ENCODE measurements around the gene EPOP. TPM values are rescaled to one million over a fixed set of nuclear protein-coding genes. Genes with fewer than 3 reads are reported as not detected.

The EPOP gene
- total and polyA plus RNA-seq, 2 of the 8 experiments (the other 6 are each of a cell fraction or from before 2014, with no cell fraction given) = 1.5 to 3.3 TPM

GRCh38 chr17:38653230-38653629, 21.5 kb downstream of the EPOP start:
- no peak for TF ChIP-seq SIRT6 (IDR thresholded peaks at IDR 0.05; ENCODE audit: low read length)
- TF ChIP-seq POLR2AphosphoS5 (IDR thresholded peaks at IDR 0.05; ENCODE audit: low read depth, low read length) = no peak
- TF ChIP-seq SIN3A (conservative IDR thresholded peaks at IDR 0.05 in 1 of 2, IDR thresholded peaks at IDR 0.05 in 1 of 2; ENCODE audit: low read depth in 1 of 2, low read length in 2 of 2) = no peak
- no peak for TF ChIP-seq ZNF274 (IDR thresholded peaks at IDR 0.05; ENCODE audit: borderline replicate concordance, extremely low read depth, low read length)
- no peak for TF ChIP-seq GABPA (IDR thresholded peaks at IDR 0.05; ENCODE audit: borderline replicate concordance, insufficient read depth, low read length)
- TF ChIP-seq BCL11A (IDR thresholded peaks at IDR 0.05; ENCODE audit: low read depth in 2 of 2, low read length in 2 of 2) = no peak
- DNase-seq (ENCODE audit: low read depth in 1 of 2, low spot score in 2 of 2) = no peak

More at GRCh38 chr17:38653230-38653629, 21.5 kb downstream of the EPOP start:
- POLR2A ChIA-PET (ENCODE audit: partially characterized antibody) = interaction anchor here (1.0 to 1.5 kb wide), 3 partner anchors 13 to 94 kb away, joined by 3 read pairs; no protein-coding TSS in a partner anchor
- H3K36me3 ChIP-seq (ENCODE audit: control insufficient read depth in 2 of 4, insufficient read depth in 4 of 4, low read length in 3 of 4) = no peaks in the 10 kb centered on the region; a peak in 1 of 8 replicates
- no peak overlapping the region for H3K9ac ChIP-seq (replicated peaks in 1 of 4; ENCODE audit: extremely low read depth in 1 of 4, low read depth in 3 of 4, low read length in 3 of 4)
- no peaks in the 10 kb centered on the region; a peak in 2 of 7 replicates for H3K27me3 ChIP-seq (replicated peaks in 1 of 4; ENCODE audit: control insufficient read depth in 3 of 4, extremely low read depth in 1 of 4, insufficient read depth in 3 of 4, low read length in 3 of 4)
- H4K8ac ChIP-seq (ENCODE audit: extremely low read depth, insufficient read depth, low read length) = no peak overlapping the region
- H4K91ac ChIP-seq (replicated peaks; ENCODE audit: insufficient read length, low read length) = no peak overlapping the region
- CTCF ChIA-PET (ENCODE audit: partially characterized antibody) = interaction anchor here (0.9 to 29.5 kb wide), 8 partner anchors 9 to 229 kb away, joined by 3 to 795 read pairs (median 6); partner anchors contain the start of gene SRCIN1
- H3K79me2 ChIP-seq (ENCODE audit: control insufficient read depth in 1 of 2, insufficient read depth in 2 of 2, low read length in 2 of 2) = no peaks in the 10 kb centered on the region
- H3K14ac ChIP-seq (ENCODE audit: insufficient read length) = no peak overlapping the region
- 88% methylated on average over 1 of the region's 1 CpG; no CpG with 5 or more reads in 1 of the 2 experiments for WGBS, 2 experiments (ENCODE audit: extremely low coverage in 1 of 2, insufficient coverage in 1 of 2, insufficient read length in 1 of 2, insufficient replicate concordance in 2 of 2, low coverage in 1 of 2, low lambda C conversion rate in 2 of 2, missing lambda C conversion rate in 1 of 2)
- H3K23ac ChIP-seq (ENCODE audit: insufficient read length) = no peak overlapping the region
- H2BK12ac ChIP-seq (ENCODE audit: low read depth, low read length) = no peak overlapping the region
- H3K23me2 ChIP-seq (ENCODE audit: low read depth, low read length) = no peaks in the 10 kb centered on the region
- H3K4me1 ChIP-seq (replicated peaks in 1 of 4; ENCODE audit: control insufficient read depth in 3 of 4, insufficient read depth in 4 of 4, low read length in 3 of 4) = peaks cover 0 to 16% (median 4%) of the 10 kb centered on the region in 4 experiments; a peak in 6 of 7 replicates
- no peak overlapping the region for H2BK20ac ChIP-seq (ENCODE audit: low read length)
- H3K4me2 ChIP-seq (ENCODE audit: insufficient read depth in 1 of 2, low read depth in 2 of 2, low read length in 2 of 2) = no peak overlapping the region
- H3K27ac ChIP-seq (ENCODE audit: low read depth, low read length) = no peak overlapping the region
- H2AK5ac ChIP-seq (ENCODE audit: low read depth, low read length) = no peak overlapping the region
- H4K20me1 ChIP-seq (replicated peaks in 1 of 2; ENCODE audit: control insufficient read depth in 1 of 2, insufficient read depth in 2 of 2, low read length in 2 of 2) = no peaks in the 10 kb centered on the region
- H3K9me3 ChIP-seq (ENCODE audit: insufficient read depth in 2 of 2, low read depth in 1 of 2, low read length in 1 of 2) = no peaks in the 10 kb centered on the region
- H2BK5ac ChIP-seq (ENCODE audit: low read depth, low read length) = no peak overlapping the region
- H3K4ac ChIP-seq (replicated peaks; ENCODE audit: insufficient read length, low read depth, low read length) = no peak overlapping the region
- no peaks in the 10 kb centered on the region for H3K79me1 ChIP-seq (ENCODE audit: low read depth, low read length)
- FAIRE-seq = no peak
- H2BK120ac ChIP-seq (replicated peaks; ENCODE audit: low read depth, low read length) = no peak overlapping the region
- H2BK15ac ChIP-seq (ENCODE audit: low read length) = no peak overlapping the region
- no peak overlapping the region for H3K18ac ChIP-seq (ENCODE audit: extremely low read depth, low read length)
- no peak overlapping the region for H3K56ac ChIP-seq (replicated peaks; ENCODE audit: insufficient read length, low read depth, low read length)
- H4K5ac ChIP-seq (ENCODE audit: insufficient read length, low read depth, low read length) = no peak overlapping the region
- no peak overlapping the region for H3K4me3 ChIP-seq (ENCODE audit: extremely low read depth in 1 of 4, insufficient read depth in 2 of 4, low read depth in 3 of 4, low read length in 4 of 4)
- no peak overlapping the region for H2AFZ ChIP-seq (ENCODE audit: low read length)
